T-helper 1 cell treated with Interleukin-12 subunit alpha and Interleukin-12 subunit beta and Interleukin-4 antibody, amounts not matched to agents 30 ng/mL and 1 ng/mL, for 36 hours (primary cell): ENCODE measurements around the gene C2. TPM values are rescaled to one million over a fixed set of nuclear protein-coding genes. Genes with fewer than 3 reads are reported as not detected.

Source experiments
- intact Hi-C: fragments of 100-400 bp; cut with micrococcal nuclease; formaldehyde crosslinking; loops from one replicate; pipeline ENCODE4 v1.15.1; 2024
- total RNA-seq: library from RNA; stranded (reverse); gene quantifications from 2 replicates; pipeline ENCODE4 v1.2.3, GENCODE V29; 2022

The C2 gene
- total RNA-seq, 1 donor from 2014 or later = 0.12 TPM

DNA sequence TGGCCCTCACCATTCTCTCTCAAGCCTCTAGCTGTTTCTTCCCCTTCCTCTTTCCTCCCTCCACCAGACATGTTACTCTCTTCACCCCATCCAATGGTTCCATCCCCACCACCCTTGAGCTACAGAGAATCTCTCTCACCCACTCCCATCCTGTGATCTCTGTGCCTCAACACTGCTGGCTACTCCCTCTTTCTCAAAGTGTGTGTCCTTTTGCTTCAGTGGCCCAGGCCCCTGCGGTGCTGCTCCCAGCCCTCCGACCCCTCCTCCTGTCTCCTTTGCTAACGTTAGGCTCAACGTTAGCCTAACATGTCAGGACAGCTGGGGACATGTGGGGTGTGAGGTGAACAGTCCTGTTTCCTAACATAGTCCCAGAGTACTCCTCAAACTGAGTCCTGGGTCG is 25.4 kb downstream of the C2 start:
- intact Hi-C loops = loop anchor here (10.0 kb wide), 1 partner anchor 1322 kb away; the partner anchor contains the start of genes B3GALT4, RPS18 and VPS52

DNA sequence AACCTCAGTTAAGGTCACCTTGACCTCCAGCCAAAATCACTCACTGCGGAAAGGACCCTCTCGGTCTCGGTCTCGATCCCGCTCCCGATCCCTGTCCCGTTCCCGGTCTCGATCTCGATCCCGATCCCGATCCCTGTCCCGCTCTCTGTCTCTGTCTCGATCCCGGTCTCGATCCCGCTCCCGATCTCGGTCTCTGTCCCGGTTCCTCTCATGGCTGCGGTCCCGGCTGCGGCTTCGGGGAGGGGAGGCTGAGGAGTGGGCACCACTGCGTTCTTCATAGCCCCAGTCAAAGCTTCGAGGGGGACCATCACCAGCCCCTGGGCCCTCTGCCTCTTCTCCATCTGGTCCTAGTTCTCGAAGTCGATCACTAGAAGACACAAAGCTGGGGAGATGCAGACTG is 27.0 kb downstream of the C2 start:
- intact Hi-C loops = loop anchor here (10.0 kb wide), 1 partner anchor 1320 kb away; the partner anchor contains the start of genes B3GALT4, RPS18 and VPS52

DNA sequence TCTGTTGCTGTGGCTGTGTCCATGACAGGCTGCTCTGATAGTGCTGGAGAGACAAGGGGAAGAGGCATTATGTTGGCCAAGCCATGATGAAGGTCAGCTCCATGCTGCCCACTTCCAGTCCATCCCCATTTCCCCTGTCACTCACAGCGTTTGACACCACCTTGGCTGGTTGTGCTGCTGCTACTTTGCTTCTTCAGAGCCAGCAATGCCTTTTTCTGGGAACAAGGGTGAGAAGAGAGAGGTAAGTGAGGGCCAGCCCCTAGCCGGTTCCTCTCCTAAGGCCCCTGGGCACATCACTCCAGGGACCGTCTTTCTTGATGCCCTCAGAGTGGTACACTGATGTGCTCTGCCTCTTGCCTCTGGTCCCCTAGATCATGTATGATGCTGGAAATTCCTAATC is 29.3 kb downstream of the C2 start:
- intact Hi-C loops = loop anchor here (5.0 to 10.0 kb wide), 3 partner anchors 236 to 1318 kb away; partner anchors contain the start of genes B3GALT4, GPSM3, PBX2 and RPS18

DNA sequence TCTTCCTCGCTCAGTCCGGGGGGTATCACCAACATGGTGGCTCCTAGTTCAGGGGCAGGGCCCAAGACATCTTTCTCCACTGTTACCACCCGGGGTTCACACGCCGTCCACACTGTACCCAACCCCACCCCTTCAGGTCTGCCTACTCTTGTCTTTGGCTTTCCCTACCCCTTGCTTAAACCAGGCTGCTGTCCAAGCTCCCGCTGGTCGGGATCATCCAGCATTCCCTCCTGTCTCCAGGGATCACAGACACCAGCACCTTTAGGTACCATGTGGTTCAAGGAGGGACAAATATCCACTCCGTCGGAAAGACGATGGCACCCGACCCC is 30.9 kb downstream of the C2 start:
- intact Hi-C loops = loop anchor here (1.0 to 10.0 kb wide), 7 partner anchors 56 to 1316 kb away; partner anchors contain the start of genes B3GALT4, GPSM3, PBX2 and PRRC2A

DNA sequence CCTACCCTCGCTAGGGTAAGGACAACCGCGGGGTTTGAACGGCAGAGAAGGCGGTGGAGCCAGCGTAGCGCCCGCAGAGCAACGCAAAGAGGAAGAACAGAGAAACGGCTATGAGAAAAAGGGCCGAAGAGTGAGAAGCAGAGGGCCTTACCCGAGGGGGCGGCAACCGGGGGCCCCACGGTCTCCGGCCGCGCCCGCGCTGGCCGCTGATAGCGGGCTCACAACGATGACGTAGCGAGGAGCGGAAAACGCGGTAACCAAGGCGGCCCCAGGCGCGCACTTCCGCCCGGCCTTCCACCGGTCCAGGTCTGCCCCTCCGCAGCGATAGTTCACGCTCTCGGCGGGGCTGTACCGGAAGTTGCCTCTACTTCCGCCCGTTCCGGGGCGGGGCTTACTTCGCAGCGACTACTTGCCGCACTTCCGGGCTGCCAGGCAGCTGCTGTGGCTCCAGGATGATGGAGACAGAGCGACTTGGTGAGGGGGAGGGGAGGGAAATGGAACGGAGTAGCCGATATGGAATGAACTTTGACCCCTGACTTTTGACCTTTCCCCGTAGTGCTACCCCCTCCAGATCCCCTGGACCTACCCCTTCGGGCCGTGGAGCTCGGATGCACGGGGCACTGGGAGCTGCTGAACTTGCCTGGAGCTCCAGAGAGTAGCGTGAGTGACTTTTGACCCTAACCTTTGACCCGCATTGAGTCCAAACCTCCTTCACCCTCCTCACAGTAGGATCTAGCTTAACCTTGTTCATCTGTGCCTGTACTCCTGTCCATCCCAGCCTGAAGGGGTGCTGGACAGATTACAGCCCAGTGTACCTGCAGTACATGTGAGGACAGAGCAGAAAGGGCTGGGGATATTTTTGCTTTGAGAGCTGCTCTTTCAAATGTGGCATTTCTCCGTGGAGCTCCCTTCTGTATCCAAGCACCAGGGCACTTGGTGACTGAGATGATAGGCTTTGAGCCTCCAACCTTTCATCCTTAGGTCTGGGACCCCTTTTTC is 31.5 kb downstream of the C2 start, which contains the start of the genes NELFE and SKIC2:
Gene NELFE, minus strand, starts transcription at position 231 of the 999 bp plus-strand sequence. CDS start 525 bp downstream, outside the sequence.
Gene SKIC2, plus strand, starts transcription at position 435 of the 999 bp plus-strand sequence. Its CDS starts 18 bp downstream, at position 453.
- intact Hi-C loops = loop anchor here (1.0 to 10.0 kb wide), 15 partner anchors 13 to 1316 kb away; partner anchors contain the start of genes B3GALT4, BAG6, DXO and FKBPL

DNA sequence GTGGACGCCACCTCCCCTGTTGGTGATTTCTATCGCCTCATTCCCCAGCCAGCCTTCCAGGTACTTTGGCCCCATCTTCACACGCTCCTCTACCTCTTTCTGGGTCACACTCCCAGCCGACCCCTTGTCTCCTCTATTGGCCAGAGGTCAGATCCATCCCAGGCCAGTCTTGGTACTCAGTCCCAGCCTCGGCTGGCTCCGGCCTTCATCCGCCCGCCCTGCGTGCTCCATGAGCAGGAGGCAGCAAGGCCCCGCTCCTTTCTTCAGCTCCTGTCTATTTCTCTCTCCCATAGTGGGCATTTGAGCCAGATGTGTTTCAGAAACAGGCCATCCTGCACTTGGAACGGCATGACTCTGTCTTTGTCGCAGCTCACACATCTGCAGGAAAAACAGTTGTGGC is 34.1 kb downstream of the C2 start:
- intact Hi-C loops = no loop called here

DNA sequence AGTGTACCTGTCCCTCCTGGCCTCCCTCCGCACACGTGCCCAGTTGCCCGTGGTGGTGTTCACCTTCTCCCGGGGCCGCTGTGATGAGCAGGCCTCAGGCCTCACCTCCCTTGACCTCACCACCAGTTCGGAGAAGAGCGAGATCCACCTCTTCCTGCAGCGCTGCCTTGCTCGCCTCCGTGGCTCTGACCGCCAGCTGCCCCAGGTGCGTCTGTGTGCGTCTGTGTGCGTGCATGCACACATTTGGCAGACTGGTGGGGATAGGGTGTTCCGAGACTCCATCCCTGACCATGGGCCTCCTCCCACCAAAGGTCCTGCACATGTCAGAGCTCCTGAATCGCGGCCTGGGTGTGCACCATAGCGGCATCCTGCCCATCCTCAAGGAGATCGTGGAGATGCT is 36.4 kb downstream of the C2 start:
- intact Hi-C loops = no loop called here

DNA sequence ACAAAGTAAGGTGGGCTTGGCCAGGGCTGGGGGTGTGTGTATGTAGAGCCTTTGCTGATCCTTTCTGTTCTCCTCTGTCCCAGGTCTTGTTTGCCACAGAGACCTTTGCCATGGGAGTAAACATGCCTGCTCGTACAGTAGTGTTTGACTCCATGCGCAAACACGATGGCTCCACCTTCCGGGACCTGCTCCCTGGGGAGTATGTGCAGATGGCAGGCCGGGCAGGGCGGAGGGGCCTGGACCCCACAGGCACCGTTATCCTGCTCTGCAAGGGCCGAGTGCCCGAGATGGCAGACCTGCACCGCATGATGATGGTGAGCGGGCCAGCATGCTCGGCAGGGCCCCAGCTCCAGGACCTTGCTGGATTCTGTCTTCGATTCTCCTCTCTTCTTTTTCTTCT is 38.2 kb downstream of the C2 start:
- intact Hi-C loops = no loop called here

DNA sequence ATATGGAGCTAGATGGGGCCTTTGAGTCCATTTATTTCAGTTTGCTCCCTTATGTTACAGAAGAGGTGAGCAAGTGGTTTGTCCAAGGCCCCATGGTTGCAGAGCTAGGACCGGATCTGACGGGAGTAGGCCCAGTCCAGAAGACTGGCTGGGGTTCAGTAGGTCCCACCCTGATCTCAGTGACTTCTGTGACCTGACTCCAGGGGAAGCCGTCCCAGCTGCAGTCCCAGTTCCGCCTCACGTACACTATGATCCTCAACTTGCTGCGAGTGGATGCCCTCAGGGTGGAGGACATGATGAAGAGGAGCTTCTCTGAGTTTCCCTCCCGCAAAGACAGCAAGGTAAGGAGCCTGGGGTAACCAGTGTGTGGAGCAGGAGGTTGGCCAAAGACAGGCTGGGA is 39.0 kb downstream of the C2 start:
- intact Hi-C loops = no loop called here

DNA sequence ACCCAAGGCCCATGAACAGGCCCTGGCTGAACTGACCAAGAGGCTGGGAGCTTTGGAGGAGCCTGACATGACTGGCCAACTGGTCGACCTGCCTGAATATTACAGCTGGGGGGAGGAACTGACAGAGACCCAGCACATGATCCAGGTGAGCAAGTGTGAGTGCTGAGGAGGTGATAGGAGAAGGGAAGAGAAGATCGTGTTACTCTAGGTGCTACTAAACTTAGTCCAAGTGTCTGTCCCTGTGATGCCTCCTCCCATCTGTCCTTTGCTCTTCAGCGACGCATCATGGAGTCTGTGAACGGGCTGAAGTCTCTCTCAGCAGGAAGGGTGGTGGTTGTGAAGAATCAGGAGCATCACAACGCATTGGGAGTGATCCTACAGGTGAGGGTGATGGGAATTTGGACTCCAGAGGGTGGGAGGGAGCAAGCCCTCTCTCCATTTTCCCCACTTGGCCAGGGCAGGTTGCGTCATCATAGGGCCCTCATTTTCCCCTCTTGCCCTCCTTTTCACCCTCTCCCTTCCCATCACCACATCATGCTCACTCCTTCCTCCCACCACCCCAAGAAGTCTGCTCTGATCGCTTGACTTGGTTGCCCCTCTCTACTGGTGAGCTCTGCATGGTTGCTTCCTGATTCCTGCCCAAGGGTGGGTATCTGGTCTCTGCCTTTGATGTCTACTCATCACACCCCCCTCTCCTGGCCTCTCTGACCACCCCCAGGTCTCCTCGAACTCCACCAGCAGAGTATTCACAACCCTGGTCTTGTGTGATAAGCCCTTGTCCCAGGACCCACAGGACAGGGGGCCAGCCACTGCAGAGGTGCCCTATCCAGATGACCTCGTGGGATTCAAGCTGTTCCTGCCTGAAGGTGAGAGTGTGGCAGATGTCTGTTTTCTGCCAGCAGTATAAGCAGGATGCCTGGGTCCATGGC is 39.7 kb downstream of the C2 start:
- intact Hi-C loops = no loop called here

DNA sequence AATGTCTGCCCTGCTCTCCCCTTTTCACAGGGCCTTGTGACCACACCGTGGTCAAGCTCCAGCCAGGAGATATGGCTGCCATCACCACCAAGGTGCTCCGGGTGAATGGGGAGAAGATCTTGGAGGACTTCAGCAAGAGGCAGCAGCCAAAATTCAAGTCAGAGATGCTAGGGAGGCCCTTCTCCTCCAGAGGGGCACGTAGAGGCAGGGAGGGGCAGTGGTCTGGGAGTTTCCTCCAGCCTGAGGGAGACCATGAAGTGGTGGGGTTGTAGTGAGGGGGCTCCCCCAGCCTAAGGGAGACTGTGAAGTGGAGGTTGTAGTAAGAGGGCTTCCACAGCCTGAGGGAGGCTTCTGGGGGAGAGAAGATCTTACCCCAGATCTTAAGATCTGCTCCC is 40.4 kb downstream of the C2 start:
- intact Hi-C loops = no loop called here

DNA sequence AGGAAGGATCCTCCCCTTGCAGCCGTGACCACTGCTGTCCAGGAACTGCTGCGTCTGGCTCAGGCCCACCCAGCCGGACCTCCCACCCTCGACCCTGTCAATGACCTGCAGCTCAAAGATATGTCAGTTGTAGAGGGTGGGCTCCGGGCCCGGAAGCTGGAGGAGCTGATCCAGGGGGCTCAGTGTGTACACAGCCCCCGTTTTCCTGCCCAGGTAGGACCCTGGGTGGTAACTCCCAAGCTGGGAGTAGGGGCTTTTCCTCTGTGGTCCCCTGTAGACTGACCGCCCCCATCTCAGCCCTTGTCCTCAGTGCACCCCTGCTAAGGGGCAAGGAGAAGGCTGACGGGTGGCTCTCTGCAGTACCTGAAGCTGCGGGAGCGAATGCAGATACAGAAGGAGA is 40.8 kb downstream of the C2 start:
- intact Hi-C loops = no loop called here

DNA sequence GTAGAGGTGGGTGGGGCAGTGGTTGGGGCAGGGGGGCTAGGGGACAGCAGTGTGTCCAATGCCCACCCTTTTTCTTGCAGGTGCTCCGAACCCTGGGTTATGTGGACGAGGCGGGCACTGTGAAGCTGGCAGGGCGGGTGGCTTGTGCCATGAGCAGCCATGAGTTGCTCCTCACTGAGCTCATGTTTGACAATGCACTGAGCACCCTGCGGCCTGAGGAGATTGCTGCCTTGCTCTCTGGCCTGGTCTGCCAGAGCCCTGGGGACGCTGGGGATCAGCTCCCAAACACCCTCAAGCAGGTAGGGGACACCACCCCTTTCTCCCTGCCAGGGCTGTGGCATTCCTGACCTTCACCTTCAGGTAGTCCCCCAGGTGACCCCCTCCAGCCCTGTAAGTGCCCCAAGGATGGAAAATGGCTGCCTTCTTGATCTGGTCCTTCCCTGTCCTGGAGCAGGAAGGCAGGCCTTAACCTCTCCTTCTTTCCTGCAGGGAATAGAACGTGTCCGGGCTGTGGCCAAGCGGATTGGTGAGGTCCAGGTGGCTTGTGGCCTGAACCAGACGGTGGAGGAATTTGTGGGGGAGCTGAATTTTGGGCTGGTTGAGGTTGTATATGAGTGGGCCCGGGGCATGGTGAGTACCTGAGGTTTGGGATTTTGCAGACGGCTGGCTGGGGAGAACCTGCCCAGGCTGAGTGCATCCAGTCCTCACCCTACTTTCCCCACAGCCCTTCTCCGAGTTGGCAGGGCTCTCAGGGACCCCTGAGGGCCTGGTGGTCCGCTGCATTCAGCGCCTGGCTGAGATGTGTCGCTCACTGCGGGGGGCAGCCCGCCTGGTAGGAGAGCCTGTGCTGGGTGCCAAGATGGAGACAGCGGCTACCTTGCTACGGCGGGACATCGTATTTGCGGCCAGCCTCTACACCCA is 41.5 kb downstream of the C2 start:
- intact Hi-C loops = no loop called here

DNA sequence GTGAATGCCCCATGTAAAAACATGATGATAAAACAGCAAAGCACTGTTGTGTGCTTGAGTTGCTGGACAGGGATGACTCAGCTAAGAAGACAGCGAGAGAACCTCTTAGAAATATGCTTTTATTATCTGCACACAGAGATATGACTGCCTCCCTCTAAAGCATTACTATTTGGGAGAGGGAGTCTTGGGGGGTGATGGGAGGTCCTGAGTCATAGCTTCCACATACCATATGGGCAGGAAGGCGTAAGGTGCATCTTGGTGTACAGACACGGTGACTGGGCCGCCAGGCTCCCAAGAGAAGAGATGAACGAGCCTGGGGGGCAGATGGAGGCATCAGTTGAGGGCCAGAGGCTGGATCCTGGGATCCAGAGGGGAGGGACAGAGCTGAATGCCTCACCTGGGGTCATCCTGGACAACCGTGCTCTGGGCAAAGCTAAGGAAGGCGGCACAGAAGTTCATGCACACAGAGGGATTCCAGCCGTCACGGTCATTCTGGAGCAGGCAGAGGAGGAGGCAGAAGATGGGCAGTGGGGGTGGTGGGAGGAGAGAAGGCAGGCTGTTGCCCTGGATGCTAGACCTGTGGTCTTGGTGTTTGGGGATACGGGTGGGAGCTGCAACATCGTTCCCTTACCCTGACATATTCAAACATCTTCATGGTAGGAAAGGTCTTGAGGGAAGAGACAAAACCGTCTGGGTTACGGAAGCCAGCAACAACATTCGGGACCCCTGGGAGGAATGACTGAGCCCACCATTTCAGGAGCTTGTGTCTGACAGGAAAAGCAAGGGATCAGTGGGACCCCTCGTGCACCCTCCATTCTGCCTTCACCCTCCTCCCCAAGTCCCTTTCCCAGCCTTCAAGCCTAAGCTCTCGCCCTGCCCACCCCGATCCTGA is 42.4 kb downstream of the C2 start:
- intact Hi-C loops = loop anchor here (10.0 kb wide), 5 partner anchors 815 to 1445 kb away; partner anchors contain the start of genes CCHCR1, CUTA, HLA-DPA1 and HLA-DPB1

DNA sequence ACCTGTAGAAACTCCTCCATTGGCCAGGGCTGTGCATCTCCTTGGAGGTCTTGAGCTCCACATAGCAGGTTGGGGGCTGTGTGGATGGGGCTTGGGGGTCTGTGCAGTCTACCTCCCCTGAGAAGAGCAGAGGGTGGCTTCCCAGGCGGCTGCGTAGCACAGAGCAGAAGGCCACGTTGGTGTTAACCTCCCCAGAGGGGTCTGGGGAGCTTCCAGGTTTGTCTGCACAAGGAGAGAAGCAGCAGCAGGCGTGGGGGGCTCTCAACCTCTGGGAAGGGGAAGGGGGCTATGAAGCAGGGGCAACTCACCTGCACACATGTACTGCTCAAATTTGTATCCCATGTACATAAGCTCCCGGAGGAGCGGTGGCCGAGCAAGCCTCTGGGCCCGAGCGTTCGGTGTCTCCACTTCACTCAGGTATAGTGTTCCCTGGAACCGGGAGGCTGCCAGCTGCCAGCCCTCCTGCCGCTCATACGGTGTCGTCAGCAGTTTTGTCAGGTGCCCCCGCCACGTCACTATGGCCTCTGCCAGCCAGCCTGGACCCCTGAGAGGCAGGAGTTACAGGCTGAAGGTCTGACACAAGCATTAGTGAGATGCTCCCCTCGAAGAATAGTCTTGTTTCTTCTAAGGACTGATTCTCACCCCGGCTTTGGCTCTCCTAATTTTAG is 43.2 kb downstream of the C2 start:
- intact Hi-C loops = loop anchor here (10.0 kb wide), 5 partner anchors 816 to 1444 kb away; partner anchors contain the start of genes CCHCR1, CUTA, HLA-DPA1 and HLA-DPB1

DNA sequence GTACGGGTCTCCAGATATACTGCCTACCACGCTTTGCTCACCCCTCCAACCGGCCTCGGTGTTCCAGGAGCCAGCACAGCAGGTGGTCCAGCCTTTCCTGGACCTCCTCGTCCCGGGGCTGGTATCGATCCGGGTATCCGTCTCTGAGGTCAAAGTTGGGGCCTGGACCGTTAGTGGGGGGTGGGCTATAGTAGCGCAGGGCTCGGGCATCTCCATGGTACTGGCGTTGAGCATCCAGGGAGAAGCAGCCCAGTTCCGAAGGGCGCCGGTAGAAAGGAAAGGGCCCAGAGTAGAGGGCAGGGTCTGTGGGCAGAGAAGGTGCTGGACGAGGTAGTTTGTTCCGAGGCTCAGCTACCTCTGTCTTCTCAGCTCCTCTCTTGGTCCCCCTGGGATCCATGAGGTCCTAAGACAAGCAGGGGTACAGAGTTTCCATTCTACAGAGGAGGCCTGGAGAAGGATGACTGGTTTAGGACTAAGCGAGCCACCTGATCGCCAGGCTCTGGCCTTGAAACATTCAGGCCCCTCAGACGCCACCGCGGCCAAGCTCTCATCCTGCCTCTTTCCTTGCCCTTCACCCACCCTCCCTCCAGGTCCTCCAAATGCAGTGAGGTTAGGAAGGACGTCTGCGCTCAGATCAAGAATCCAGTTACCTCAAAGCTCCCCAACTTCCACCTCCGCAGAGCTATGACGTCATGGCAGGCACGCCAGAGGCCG is 43.9 kb downstream of the C2 start:
- intact Hi-C loops = loop anchor here (10.0 kb wide), 5 partner anchors 817 to 1443 kb away; partner anchors contain the start of genes CCHCR1, CUTA, HLA-DPA1 and HLA-DPB1

DNA sequence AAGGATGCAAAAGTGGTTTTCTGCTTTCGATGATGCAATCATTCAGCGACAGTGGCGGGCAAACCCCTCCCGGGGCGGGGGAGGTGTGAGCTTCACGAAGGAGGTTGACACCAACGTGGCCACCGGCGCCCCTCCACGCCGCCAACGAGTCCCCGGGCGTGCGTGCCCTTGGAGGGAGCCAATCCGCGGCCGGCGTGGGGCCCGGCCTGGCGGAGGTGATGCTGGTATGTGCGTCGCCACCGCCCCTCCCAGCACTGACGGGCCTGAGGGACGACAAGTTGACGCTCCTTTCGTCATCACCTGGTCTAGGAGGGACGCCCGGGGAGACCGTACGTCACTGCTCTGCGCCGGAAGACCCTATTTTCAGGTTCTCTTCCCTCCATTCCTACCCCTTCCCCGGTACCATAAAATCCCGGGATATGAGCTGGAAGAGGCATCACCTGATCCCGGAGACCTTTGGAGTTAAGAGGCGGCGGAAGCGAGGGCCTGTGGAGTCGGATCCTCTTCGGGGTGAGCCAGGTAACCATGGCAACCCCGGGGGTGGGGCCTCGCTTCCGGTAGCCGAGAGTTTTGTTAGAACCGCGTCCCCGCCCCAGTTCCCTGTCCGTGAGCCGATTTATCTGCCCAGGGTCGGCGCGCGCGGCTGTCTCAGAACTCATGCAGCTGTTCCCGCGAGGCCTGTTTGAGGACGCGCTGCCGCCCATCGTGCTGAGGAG is 44.6 kb downstream of the C2 start, which contains the start of gene DXO:
Gene DXO, minus strand, starts transcription at position 146 of the 716 bp plus-strand sequence. CDS start 463 bp downstream, outside the sequence.
- intact Hi-C loops = loop anchor here (1.0 to 10.0 kb wide), 9 partner anchors 13 to 1443 kb away; partner anchors contain the start of genes ATF6B, CCHCR1, CUTA and HLA-DPA1
